ENCODE data around the gene FNDC3B.
A peak's percentile ranks its signal among the peaks of the same experiment; 100 is the strongest.

The FNDC3B gene

GRCh38 chr3:172119266-172119969 lies 80.0 kb downstream of the FNDC3B start:
- no peak for DNase-seq

DNA sequence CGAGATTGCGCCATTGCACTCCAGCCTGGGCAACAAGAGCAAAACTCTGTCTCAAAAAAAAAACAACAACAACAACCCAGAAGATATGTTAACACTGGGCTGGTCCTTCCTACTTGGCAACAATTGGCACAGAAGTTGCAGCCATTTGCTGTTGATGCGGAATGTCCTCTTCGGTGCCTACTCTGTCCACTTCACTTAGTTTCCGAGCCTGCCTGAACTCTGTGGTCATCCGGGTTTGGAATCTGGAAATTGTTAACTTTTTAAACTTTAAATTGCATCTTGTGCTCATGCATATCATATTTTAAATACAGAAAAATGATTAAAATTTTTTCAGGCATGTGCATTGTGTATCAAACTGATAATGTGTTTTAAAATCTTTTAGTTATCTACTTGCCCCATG lies 81.5 kb downstream of the FNDC3B start:
- no peak for DNase-seq

- no peak for DNase-seq
Measured at GRCh38 chr3:172121981-172122380, 82.6 kb downstream of the FNDC3B start.

GRCh38 chr3:172124271-172124670 lies 84.9 kb downstream of the FNDC3B start:
- no peak for DNase-seq

GRCh38 chr3:172125053-172125452 lies 85.7 kb downstream of the FNDC3B start:
- no peak for DNase-seq

DNA sequence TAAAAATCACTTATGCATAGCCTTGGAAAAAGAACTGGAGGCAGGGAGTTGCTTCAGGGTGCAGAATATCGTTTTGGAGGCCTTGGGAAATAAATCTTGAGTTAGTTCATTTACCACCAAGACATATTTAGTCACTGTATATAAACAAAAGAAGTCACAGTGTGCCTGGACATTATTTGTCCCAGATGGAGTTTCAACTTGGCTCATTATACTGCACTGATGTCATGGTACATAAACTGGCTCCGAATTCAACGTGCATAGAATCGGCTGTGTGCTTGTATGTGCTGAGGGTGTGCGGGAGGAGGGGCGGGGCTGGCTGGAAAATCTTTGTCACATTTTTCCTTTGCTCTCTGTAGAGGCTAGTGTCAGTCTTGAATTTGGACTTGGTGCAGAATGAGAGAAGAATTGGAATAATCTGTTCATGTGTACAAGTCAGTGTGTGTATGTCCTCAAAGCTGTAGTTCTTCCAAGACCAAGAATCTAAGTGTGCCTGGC lies 86.6 kb downstream of the FNDC3B start:
- no peak for DNase-seq

DNA sequence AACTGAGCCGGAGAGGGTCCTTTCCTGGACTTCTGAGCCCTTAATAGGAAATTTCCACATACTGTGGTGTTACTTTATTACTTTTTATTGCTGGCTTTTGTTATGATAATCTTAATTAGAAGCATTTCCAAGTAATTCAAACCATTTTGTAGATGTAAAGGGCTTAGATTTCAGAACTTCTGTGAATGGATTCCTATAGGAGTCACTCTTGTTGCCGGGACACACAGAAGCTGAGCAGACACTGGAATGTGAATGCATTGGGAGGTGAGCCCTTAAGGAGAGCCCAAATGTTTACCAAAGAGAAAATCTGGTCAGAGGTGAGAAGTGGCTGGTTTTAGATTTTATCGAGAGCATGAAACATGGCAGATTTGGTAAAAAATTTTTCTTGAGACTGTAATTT lies 87.4 kb downstream of the FNDC3B start:
- DNase-seq = no peak

DNA sequence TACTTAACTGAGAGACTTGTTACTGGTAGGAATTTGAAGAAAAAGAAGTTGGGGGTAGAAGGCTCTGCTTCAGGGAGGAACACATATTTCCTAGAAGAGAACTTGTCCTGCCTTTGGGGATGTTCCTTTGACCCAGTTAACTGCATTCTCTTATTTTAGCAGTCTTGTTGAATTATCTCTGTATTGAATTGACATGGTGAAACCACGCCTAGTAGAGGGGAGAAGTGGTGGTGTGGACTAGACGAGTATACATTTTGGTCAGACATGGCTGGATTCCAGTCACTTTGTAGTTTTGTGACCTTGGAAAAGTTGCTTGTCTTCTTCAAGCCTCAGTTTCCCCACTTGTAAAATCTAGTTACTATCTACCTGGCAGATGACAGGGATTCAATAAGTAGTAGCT lies 87.8 kb downstream of the FNDC3B start:
- no peak for DNase-seq

DNA sequence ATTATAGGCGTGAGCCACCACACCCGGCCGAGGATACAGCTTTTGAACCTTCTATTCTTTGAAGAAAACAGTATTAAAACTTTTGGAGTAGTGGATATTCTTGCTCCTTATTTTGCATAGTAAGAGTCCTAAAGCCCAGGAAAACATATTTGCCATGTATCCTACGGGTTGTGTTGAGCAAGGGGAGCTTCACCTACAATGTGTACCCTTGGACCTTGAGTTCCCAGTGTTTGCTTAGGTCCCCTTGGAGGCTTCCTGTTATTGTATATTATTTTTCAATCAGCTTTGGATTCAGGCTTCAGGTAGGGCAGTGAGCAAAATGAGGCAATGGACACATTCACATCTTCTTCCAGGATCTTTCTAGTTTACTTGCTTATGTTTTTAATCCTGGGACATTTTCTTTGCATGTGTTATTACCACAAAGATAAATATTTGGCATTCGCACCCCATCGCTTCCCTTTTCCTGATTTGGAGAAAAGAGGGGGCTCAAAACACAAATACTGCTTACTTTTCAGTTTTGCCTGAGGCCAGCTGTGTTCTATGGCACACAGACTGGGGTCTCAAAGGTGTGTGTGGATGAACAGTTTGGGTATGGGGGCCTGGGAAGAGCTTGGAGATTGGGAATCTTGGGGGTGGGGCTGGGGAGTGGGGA lies 88.7 kb downstream of the FNDC3B start:
- no peak for DNase-seq

- DNase-seq = no peak
Measured at GRCh38 chr3:172128858-172129257, 89.5 kb downstream of the FNDC3B start.

GRCh38 chr3:172129498-172129849 lies 90.1 kb downstream of the FNDC3B start:
- no peak for DNase-seq

GRCh38 chr3:172129850-172130716 lies 90.7 kb downstream of the FNDC3B start:
- DNase-seq = peak; percentile 27 to 83 (median 54)

DNA sequence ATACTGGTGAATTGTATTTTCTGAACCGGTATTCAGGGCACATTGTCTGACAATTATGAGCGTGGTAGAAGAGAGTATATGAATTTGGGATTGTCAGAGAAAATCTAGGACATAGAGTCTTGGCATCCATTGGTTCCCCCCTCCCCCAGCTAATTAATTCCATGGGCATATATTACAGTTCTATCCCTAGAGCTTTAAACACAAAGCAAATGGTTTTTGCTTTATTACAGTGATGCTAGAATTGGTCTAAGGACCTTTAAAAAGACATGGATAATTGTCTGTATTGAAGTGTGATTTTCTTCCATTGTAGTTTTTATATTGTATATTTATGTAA lies 91.3 kb downstream of the FNDC3B start:
- no peak for DNase-seq

DNA sequence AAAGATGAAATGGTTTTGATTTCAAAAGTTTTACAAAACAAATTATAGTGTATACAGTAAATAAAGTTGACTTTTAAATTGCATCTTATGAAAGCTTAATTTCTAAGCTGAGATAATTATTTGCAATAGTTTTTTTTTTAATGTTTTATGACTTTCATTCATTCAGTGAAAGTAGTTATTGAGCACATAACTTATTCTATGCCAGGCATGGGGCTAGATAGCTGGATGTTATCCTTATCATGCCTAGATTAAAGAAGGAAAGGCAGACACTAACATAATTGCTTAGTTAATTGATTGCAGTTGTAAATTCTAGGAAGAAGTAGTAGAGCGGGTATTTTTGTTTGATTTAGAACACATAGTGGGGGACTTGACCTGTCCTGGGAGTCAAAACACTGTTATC lies 92.4 kb downstream of the FNDC3B start:
- DNase-seq = no peak

GRCh38 chr3:172132159-172132586 lies 92.8 kb downstream of the FNDC3B start:
- DNase-seq = peak in 1 of 5 donors; percentile 80

DNA sequence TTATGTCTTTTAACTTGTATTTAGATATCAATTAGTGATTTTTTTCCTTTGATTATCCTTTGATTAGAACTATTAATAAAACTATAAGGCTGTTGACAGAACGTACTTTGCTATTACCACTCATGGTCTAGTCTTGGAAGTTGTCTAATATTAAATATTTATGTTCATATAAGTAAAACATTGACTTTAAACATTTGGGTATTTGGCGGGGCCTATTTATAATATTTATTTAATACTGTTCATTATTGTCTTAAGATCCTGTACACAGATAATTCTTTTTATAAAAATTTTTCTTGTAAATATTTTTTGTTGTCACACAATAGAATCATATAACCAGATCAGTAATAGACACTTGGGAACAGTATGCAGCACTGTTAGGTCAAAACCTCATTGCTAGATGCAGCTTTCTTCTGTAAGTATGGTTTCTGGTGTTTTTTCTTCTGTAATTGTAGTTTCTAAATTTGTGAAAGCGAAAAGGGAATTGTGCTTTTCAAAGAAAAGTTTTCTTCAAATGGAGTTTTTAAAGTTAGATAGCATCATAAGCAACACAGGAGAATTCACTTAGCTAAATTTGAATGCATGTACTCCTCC lies 93.4 kb downstream of the FNDC3B start:
- no peak for DNase-seq

DNA sequence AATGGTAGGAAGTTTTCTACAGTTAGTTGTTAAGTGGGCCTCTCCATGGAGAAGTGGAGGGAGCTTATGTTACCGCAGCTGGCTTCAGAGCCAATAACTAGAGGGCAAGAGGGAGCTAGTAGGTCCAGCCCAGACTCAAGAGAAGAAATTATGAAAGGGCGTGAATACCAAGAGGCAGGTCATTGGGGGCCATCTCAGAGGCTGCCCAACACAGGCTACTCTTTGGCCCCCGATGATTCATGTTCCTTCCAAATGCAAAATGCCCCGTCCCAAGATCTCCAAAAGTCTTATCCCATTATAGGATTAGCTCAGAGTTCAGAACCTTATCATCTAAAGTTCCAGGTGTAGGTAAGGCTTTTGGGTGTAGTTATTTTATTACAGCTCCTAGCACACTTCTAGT lies 94.5 kb downstream of the FNDC3B start:
- no peak for DNase-seq

GRCh38 chr3:172134352-172134751 lies 95.0 kb downstream of the FNDC3B start:
- peak in 1 of 5 donors; percentile 63 for DNase-seq

GRCh38 chr3:172135185-172135584 lies 95.8 kb downstream of the FNDC3B start:
- DNase-seq = no peak

DNA sequence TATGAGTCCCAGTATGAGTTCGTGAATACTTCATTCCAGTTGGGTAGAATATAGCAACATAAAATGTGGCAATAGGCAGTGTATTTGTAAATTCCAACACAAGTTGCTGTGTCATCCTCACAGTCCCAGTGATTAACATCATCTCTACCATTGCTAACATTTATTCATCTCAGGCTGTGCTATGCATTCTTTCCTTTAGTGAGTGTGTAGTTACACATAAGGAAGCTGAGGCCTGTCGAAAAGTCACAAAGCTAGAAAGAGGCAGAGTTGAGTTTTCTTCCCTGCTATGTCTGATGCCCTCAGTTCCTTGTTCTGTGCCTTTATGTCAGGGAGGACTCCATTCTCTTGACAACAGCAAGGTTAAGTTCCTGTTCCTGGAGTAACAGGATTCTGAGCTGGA lies 96.4 kb downstream of the FNDC3B start:
- no peak for DNase-seq

- no peak for DNase-seq
Measured at GRCh38 chr3:172136330-172136729, 97.0 kb downstream of the FNDC3B start.

DNA sequence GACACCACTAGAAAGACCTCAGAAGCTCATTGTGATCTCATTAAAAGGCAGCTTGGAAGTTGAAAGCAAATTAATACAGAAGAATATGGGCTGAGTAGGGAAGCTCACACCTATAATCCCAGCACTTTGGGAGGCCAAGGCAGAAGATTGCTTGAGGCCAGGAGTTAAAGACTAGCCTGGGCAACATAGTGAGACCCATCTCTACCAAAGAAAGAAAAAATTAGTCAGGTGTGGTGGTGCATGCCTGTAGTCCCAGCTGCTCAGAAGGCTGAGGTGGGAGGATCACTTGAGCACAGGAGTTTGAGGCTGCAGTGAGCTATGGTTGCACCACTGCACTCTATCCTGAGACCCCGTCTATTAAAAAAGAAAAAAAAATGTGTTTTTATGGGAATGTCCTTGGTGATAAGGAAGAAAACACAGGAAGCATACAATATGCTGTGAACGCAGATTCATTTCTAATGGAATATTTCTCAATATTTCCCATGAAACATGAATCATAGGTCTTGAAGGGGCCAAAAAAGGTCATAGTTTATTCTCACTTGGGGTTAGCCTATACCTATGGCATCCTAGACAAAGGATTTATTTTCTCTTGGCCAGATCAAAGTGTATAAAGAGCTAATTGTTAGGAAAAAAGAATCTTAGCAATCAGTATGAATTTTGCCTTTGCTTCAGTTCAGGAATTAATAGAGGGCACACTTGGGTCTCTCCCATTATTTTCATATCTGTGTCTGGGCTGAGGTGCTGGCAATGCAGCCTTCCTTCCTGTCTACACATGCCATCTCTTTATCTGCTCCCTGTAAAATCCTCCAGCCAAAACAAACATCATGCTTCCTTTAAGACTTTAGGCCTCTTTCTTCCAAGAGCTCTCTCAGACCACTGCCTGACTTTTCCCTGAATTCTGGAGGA lies 98.2 kb downstream of the FNDC3B start:
- no peak for DNase-seq

All from T-helper 1 cell (primary cell).